ENCODE results near the gene KIF19. TPM values are rescaled to one million over a fixed set of nuclear protein-coding genes. Genes with fewer than 3 reads are reported as not detected.

Gene KIF19
- total and polyA plus RNA-seq, 2 of the 8 experiments (the other 6 are each of a cell fraction or from before 2014, with no cell fraction given), result 0.52 to 0.77 TPM

DNA sequence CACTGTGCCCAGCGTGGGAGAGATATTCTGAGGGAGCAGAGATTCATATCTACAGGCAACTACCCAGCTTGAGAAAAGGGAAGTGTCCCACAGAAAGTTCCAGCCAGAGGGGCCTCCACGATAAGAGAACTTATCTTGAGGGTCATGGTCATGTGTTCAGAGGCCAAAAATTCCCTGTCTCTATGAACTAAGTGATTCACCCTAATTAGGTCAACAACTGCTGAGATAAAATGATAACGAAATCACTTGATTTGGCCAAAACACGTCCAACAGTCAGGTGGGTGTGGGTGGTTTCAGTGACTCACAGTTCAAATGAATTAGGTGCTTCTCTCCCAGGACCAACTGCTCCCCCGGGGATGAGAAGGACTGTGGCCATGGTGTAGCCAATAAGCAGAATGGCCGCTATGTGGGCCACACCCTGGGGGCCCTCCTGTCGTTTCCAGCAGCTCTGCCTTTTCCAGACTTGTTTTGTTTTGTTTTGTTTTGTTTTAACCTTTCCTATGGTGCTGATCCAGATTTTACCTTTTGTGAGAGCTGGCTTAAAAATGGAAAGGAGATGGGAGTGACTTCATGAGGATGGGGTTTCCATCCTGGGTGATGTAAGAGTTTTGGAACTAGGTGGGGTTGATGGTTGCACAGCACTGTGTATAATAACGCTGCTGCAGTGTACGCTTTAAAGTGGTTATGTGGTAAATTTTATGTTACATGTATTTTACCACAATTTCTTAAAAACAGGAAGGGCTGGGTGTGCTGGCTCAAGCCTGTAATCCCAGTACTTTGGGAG lies 43.2 kb upstream of the KIF19 start (continued):
- TF ChIP-seq POU5F1 (IDR thresholded peaks at IDR 0.05; ENCODE audit: low read depth, low read length) (no peak), BACH1 (IDR thresholded peaks at IDR 0.05; ENCODE audit: low read length) (no peak), SIX5 (IDR thresholded peaks at IDR 0.05; ENCODE audit: low read depth, low read length) (no peak)

Data from H1 (cell line).